Left renal cortex interstitium (tissue), 4 donors: Measurements from ENCODE around the gene CENPO. TPM values are rescaled to one million over a fixed set of nuclear protein-coding genes. Genes with fewer than 3 reads are reported as not detected.
"Not testable (repeated sequence)": the region's sequence is repeated elsewhere in the genome, so short reads cannot be mapped to it uniquely, and the experiment has no call there.

Experiments used
- DNase-seq, 4 donors: peaks; one replicate each; pipeline ENCODE4 v3.0.0-alpha.2; 2013; ENCODE audit warnings: low read depth in 4 of 4, low spot score in 2 of 4, missing footprints in 1 of 4
- polyA plus RNA-seq, 4 donors: library from polyadenylated mRNA; unstranded; fragments of 120-200 nt; gene quantifications; one replicate each; pipeline ENCODE4 v1.2.1, GENCODE V29; 2013; ENCODE audit not compliant: insufficient read length in 4 of 4

Gene CENPO
- polyA plus RNA-seq, 4 donors, result 16.9 to 20.4 (median 18.8) TPM

DNA sequence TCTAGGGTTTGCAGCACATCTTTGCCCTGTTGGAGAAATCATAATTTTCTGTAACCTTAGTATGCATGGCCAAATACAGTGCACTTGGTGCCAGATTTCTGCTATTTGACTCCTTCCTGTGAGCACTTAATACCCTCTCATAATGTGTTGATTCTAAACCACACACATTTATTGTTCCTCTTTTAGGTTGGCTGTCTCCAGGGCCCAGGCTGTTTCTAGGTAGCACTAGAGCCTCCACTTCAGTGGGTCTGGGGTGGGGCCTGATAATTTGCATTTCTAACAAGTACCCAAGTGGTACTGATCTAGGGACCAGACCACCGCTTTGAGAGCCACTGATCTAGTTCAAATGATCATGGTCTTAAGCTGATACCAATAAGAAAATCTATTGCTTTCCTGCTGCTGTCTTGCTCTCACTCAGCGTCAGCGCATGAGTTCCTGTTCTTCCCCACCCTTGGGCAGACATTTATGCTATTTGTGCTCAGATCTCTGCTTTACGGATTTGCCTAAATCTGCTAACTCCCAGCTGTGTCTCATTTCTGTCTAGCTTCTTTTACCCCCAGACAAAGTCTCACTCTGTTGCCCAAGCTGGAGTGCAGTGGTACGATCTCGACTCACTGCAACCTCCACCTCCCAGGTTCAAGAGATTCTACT, 7.4 kb upstream of the CENPO start:
- DNase-seq, result no peak

DNA sequence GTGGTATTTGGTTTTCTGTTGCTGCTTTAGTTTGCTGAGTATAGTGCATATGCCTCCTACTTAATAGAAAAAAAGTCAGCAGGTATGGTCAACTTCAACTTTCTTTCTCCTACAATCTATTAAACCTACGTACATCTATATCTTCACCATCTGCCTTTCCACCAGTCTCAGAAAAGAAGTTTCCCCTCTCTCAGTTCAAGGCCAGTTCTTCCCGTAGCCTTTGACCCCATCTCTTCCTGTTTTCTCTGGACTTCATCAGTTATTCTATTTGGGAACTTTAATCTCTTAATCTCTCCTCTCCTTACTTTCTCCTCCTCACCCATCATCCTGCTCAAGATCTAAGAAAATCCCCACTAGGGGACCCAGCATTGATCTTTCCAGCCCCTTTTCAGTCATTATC, 5.7 kb upstream of the CENPO start:
- DNase-seq, result no peak

DNA sequence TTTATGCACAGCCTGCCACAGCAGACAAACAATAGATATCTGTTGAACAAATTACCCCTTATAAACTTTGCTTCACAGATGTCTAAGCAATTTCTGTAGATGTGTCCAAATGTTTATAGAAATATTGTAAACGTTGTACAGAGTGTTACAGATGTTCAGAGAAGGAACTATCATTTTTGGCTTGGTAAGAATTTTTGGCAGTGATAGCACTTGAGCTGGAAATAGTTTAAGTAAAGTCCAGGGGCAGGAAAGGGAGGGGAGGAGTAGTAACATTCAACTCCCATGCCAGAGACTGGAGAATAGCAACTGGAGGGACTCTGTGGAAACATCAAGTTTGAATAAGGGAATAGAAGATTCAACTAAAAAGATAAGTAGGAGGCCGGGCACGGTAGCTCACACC, 4.4 kb upstream of the CENPO start:
- DNase-seq, result no peak

GRCh38 chr2:24791452-24791851, 1.8 kb upstream of the CENPO start:
- no peak for DNase-seq

GRCh38 chr2:24792542-24792873, 717 bp upstream of the CENPO start:
- no peak for DNase-seq

DNA sequence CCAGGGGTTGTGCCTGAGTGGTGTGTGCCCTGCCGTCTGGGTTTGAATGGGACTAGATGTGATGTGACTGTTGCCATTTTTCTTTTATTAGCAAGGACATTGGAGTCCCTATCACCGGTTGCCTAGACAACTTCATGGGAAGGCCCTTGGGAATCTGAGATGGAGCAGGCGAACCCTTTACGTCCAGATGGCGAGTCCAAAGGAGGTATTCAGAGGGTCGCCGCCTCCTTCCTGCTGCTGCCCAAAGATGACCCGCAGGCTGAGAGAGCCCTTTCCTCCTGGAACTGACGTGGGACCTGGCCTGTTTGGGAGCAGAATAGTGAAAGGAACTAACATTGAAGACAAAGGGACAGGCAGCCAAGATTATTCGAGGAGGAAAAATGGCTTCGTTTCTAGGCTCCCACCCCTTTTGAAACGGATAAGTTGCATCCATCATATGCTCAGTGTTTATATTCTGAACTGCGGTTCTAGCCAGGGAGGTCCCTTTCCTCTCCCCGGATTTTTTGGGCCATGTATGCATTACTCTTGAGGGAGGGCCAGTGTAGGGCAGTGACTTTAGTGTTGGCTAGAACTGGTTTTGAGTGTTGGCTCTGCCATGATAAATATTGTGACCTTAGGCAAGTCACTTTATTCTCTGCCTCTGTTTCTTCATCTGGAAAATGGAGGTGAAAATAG, 673 bp downstream of the CENPO start:
- DNase-seq, result peak in 1 of 4 donors; percentile 16

- no peak for DNase-seq
These were observed 4.4 kb downstream of the CENPO start for GRCh38 chr2:24797644-24798043.

- DNase-seq, result not testable (repeated sequence)
These were observed 7.3 kb downstream of the CENPO start for GRCh38 chr2:24800487-24800886.

GRCh38 chr2:24805811-24806660, 12.8 kb downstream of the CENPO start:
- DNase-seq, result not testable (repeated sequence)

DNA sequence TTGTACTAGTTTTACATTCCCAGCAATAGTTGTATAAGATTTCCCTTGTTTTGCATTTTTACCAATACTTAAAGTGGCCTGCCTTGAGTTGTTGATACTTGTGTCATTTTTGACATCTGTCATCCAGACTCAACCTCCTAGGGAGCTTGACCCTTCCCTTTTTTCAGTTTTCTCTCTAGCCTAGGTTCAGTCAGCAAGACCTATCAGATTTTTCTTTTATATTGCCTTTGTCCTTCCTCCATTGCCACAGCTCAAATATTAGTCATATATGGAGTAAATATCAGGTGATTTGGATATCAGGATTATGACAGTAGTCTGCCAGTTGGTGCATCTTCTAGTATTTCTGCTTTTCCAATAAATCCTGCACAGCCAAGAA, 13.4 kb downstream of the CENPO start:
- no peak for DNase-seq

- DNase-seq, result no peak
These were observed 16.2 kb downstream of the CENPO start for GRCh38 chr2:24809316-24810007.

GRCh38 chr2:24813691-24814137, 20.5 kb downstream of the CENPO start:
- DNase-seq, result no peak

- DNase-seq, result no peak
These were observed 21.3 kb downstream of the CENPO start for GRCh38 chr2:24814516-24814915.

DNA sequence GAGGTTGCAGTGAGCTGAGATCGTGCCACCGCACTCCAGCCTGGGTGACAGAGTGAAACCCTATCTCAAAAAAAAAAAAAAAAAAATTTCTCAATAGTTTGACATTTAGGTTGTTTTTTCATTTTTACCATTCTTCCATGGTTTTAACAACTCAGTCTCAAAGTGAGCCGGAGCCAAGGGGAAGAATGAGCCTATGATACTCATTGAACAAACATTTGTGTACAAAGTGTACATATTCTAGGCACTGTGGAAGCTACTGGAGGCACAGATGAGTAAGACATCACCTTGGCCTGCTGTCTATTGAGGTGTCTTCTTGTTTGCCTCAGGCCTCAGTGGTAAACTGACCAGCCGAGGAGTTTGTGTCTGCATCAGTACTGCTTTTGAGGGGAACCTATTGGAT, 21.9 kb downstream of the CENPO start:
- no peak for DNase-seq

GRCh38 chr2:24816404-24816803, 23.2 kb downstream of the CENPO start:
- DNase-seq, result no peak

GRCh38 chr2:24816884-24817283, 23.7 kb downstream of the CENPO start:
- DNase-seq, result no peak

DNA sequence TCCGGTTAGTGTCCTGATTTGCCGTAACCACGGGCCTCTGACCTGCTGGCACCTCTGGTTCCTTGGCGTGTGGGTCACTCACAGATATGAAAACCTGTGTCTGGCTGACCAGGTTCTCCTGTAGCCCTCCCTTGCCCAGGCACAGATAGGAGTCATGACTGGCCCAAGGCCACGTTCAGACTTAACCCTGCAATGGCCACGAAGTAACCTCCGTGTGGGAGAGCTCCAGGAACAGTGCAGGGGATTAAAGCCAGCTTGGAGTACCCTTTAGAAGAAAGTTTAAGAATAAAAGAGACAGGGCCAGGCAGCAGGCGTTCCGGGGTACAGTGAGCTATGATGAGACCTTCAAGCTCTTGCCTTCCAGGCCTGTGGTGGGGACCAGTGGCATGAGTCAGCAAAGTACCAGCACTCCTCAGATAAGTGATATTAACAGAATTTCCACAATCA, 25.5 kb downstream of the CENPO start:
- no peak for DNase-seq

- DNase-seq, result no peak
These were observed 26.4 kb downstream of the CENPO start for GRCh38 chr2:24819442-24820174.

DNA sequence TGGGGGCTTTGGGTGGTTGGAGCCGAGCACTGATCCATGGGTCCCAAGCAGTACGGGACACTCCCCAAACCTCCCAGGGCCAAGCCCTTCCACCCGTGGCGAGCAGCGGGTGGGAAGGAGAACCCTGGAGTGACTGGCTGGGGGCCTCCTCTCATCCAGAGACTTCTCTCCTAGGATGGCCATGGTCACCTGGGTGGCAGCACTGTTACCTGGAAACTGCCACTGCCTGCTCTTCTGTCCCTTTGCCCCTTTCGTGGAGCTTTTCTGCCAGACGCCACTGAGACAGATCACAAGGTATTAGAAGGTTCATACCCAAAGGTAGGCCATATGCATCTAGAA, 26.9 kb downstream of the CENPO start:
- no peak for DNase-seq

DNA sequence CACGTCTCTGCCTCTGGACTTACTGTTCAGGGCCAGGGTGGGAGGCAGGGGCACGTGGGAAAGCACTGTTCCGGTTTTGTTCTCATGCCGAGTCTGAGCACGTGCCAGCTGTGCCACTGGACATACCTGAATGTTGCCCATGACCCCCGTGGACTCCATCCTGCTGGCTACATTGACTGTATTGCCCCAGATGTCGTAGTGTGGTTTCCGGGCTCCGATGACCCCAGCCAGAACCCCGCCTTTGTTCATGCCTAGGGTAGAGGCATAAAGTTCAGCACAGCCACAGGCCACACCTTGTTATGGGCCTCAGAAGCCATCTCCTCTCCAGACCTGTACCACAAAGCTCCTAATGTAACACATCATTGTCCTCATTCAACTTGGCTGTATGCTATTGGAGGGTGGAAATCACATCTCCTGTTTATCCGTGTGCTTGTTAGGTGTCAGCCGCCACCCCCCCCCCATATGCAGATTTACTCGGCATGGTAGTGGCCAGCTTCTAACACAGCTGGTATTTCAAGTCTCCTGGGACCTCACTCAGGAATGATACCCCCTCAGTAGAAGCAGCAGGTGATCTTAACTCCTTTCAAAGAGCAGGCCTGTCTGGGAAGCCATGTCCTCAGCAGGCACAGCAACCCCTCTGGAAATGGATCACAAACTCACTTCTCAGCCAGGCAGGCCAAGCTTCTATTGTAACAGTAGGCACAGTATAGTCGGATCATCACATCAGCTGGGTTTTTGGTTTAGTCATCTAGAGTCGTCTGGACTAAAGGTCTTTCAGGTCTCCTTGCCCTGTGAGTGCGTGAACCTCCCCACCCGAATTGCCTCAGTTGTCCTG, 27.6 kb downstream of the CENPO start:
- DNase-seq, result no peak
